Measurements from ENCODE around the gene SYCE3. TPM values are rescaled to one million over a fixed set of nuclear protein-coding genes. Genes with fewer than 3 reads are reported as not detected.

Gene SYCE3
- total and polyA plus RNA-seq, 9 of the 15 experiments (the other 6 are each of a cell fraction or from before 2014, with no cell fraction given): 0.56 TPM; not detected in 8

Other genes starting within 250 kb of the SYCE3 start
Only the 7 nearest of the 17 such genes appear.
- 72.3 and 79.2 TPM in 2 replicates for gene NCAPH2, start 54.7 kb downstream of the SYCE3 start, total RNA-seq (2014; rRNA removed)
- gene NCAPH2, start 54.7 kb downstream of the SYCE3 start, total RNA-seq (2014; rRNA removed; fragmentation: Illumina TruSeq; extraction: Trizol): 20.2 and 24.3 TPM in 2 replicates
- gene NCAPH2, start 54.7 kb downstream of the SYCE3 start, total RNA-seq (2015; rRNA removed; fragmentation: Illumina TruSeq; extraction: Trizol): 40.5 and 42.9 TPM in 2 replicates
- gene NCAPH2, start 54.7 kb downstream of the SYCE3 start, total RNA-seq (2021): 83.2 and 88.6 TPM in 2 replicates
- 31.2 and 43.9 TPM in 2 replicates for gene NCAPH2, start 54.7 kb downstream of the SYCE3 start, polyA plus RNA-seq (2011; rRNA removed)
- gene NCAPH2, start 54.7 kb downstream of the SYCE3 start, polyA plus RNA-seq (2014; fragmentation: Illumina TruSeq; extraction: Trizol): 32.4 and 44.0 TPM in 2 replicates
- gene NCAPH2, start 54.7 kb downstream of the SYCE3 start, polyA plus RNA-seq (2014; fragmentation: Nextera tagmentation; extraction: Ambion mirVana): 10 to 100 TPM in 1 of 2 experiments, 1 to 10 TPM in 1; 3.6 to 10.0 TPM
- gene NCAPH2, start 54.7 kb downstream of the SYCE3 start, polyA plus RNA-seq (2014; rRNA removed): 63.3 and 67.1 TPM in 2 replicates
- 2.2 and 2.6 TPM in 2 replicates for gene SCO2, start 37.3 kb downstream of the SYCE3 start, total RNA-seq (2014; rRNA removed)
- not detected in 2 replicates for gene SCO2, start 37.3 kb downstream of the SYCE3 start, total RNA-seq (2014; rRNA removed; fragmentation: Illumina TruSeq; extraction: Trizol)
- 0.26 and 0.69 TPM in 2 replicates for gene SCO2, start 37.3 kb downstream of the SYCE3 start, total RNA-seq (2015; rRNA removed; fragmentation: Illumina TruSeq; extraction: Trizol)
- gene SCO2, start 37.3 kb downstream of the SYCE3 start, total RNA-seq (2021): 4.0 and 8.9 TPM in 2 replicates
- gene SCO2, start 37.3 kb downstream of the SYCE3 start, polyA plus RNA-seq (2011; rRNA removed): 1.1 and 2.2 TPM in 2 replicates
- 0.34 TPM in 1 of 2 replicates, not detected in the other for gene SCO2, start 37.3 kb downstream of the SYCE3 start, polyA plus RNA-seq (2014; fragmentation: Illumina TruSeq; extraction: Trizol)
- gene SCO2, start 37.3 kb downstream of the SYCE3 start, polyA plus RNA-seq (2014; fragmentation: Nextera tagmentation; extraction: Ambion mirVana): not detected
- 1.0 and 2.2 TPM in 2 replicates for gene SCO2, start 37.3 kb downstream of the SYCE3 start, polyA plus RNA-seq (2014; rRNA removed)
- 2.4 and 3.7 TPM in 2 replicates for gene TYMP, start 32.9 kb downstream of the SYCE3 start, total RNA-seq (2014; rRNA removed)
- gene TYMP, start 32.9 kb downstream of the SYCE3 start, total RNA-seq (2014; rRNA removed; fragmentation: Illumina TruSeq; extraction: Trizol): not detected in 2 replicates
- gene TYMP, start 32.9 kb downstream of the SYCE3 start, total RNA-seq (2015; rRNA removed; fragmentation: Illumina TruSeq; extraction: Trizol): not detected in 2 replicates
- gene TYMP, start 32.9 kb downstream of the SYCE3 start, total RNA-seq (2021): 2.6 and 4.0 TPM in 2 replicates
- gene TYMP, start 32.9 kb downstream of the SYCE3 start, polyA plus RNA-seq (2011; rRNA removed): 0.17 and 0.27 TPM in 2 replicates
- gene TYMP, start 32.9 kb downstream of the SYCE3 start, polyA plus RNA-seq (2014; fragmentation: Illumina TruSeq; extraction: Trizol): not detected in 2 replicates
- under 1 TPM in 1 of 2 experiments, not detected in 1; 0.03 TPM for gene TYMP, start 32.9 kb downstream of the SYCE3 start, polyA plus RNA-seq (2014; fragmentation: Nextera tagmentation; extraction: Ambion mirVana)
- gene TYMP, start 32.9 kb downstream of the SYCE3 start, polyA plus RNA-seq (2014; rRNA removed): 2.7 and 2.8 TPM in 2 replicates
- gene KLHDC7B, start 17.0 kb downstream of the SYCE3 start, total RNA-seq (2014; rRNA removed): 0.05 and 0.08 TPM in 2 replicates
- gene KLHDC7B, start 17.0 kb downstream of the SYCE3 start, total RNA-seq (2014; rRNA removed; fragmentation: Illumina TruSeq; extraction: Trizol): not detected in 2 replicates
- gene KLHDC7B, start 17.0 kb downstream of the SYCE3 start, total RNA-seq (2015; rRNA removed; fragmentation: Illumina TruSeq; extraction: Trizol): 0.04 TPM in 2 replicates
- 0.22 TPM in 2 replicates for gene KLHDC7B, start 17.0 kb downstream of the SYCE3 start, total RNA-seq (2021)
- gene KLHDC7B, start 17.0 kb downstream of the SYCE3 start, polyA plus RNA-seq (2011; rRNA removed): 0.09 TPM in 1 of 2 replicates, not detected in the other
- gene KLHDC7B, start 17.0 kb downstream of the SYCE3 start, polyA plus RNA-seq (2014; fragmentation: Illumina TruSeq; extraction: Trizol): 0.04 and 0.22 TPM in 2 replicates
- gene KLHDC7B, start 17.0 kb downstream of the SYCE3 start, polyA plus RNA-seq (2014; fragmentation: Nextera tagmentation; extraction: Ambion mirVana): not detected
- gene KLHDC7B, start 17.0 kb downstream of the SYCE3 start, polyA plus RNA-seq (2014; rRNA removed): 0.07 and 0.15 TPM in 2 replicates
- 1.6 and 1.9 TPM in 2 replicates for gene CPT1B, start 15.5 kb upstream of the SYCE3 start, total RNA-seq (2014; rRNA removed)
- gene CPT1B, start 15.5 kb upstream of the SYCE3 start, total RNA-seq (2014; rRNA removed; fragmentation: Illumina TruSeq; extraction: Trizol): 0.61 and 1.8 TPM in 2 replicates
- 2.3 and 3.0 TPM in 2 replicates for gene CPT1B, start 15.5 kb upstream of the SYCE3 start, total RNA-seq (2015; rRNA removed; fragmentation: Illumina TruSeq; extraction: Trizol)
- gene CPT1B, start 15.5 kb upstream of the SYCE3 start, total RNA-seq (2021): 3.8 and 4.0 TPM in 2 replicates
- gene CPT1B, start 15.5 kb upstream of the SYCE3 start, polyA plus RNA-seq (2011; rRNA removed): 3.7 and 7.3 TPM in 2 replicates
- 2.0 and 2.6 TPM in 2 replicates for gene CPT1B, start 15.5 kb upstream of the SYCE3 start, polyA plus RNA-seq (2014; fragmentation: Illumina TruSeq; extraction: Trizol)
- gene CPT1B, start 15.5 kb upstream of the SYCE3 start, polyA plus RNA-seq (2014; fragmentation: Nextera tagmentation; extraction: Ambion mirVana): under 1 TPM; 0.35 to 0.59 TPM
- 6.1 and 6.2 TPM in 2 replicates for gene CPT1B, start 15.5 kb upstream of the SYCE3 start, polyA plus RNA-seq (2014; rRNA removed)
- gene CHKB, start 19.9 kb upstream of the SYCE3 start, total RNA-seq (2014; rRNA removed): 11.0 and 14.5 TPM in 2 replicates
- gene CHKB, start 19.9 kb upstream of the SYCE3 start, total RNA-seq (2014; rRNA removed; fragmentation: Illumina TruSeq; extraction: Trizol): 7.7 and 10.3 TPM in 2 replicates
- gene CHKB, start 19.9 kb upstream of the SYCE3 start, total RNA-seq (2015; rRNA removed; fragmentation: Illumina TruSeq; extraction: Trizol): 8.9 and 9.8 TPM in 2 replicates
- 15.2 and 15.9 TPM in 2 replicates for gene CHKB, start 19.9 kb upstream of the SYCE3 start, total RNA-seq (2021)
- gene CHKB, start 19.9 kb upstream of the SYCE3 start, polyA plus RNA-seq (2011; rRNA removed): 16.3 and 24.8 TPM in 2 replicates
- gene CHKB, start 19.9 kb upstream of the SYCE3 start, polyA plus RNA-seq (2014; fragmentation: Illumina TruSeq; extraction: Trizol): 14.4 and 16.2 TPM in 2 replicates
- 1 to 10 TPM; 2.7 to 5.3 TPM for gene CHKB, start 19.9 kb upstream of the SYCE3 start, polyA plus RNA-seq (2014; fragmentation: Nextera tagmentation; extraction: Ambion mirVana)
- gene CHKB, start 19.9 kb upstream of the SYCE3 start, polyA plus RNA-seq (2014; rRNA removed): 19.0 and 31.0 TPM in 2 replicates
- 0.18 and 0.45 TPM in 2 replicates for gene MAPK8IP2, start 37.9 kb upstream of the SYCE3 start, total RNA-seq (2014; rRNA removed)
- gene MAPK8IP2, start 37.9 kb upstream of the SYCE3 start, total RNA-seq (2014; rRNA removed; fragmentation: Illumina TruSeq; extraction: Trizol): 0.04 TPM in 1 of 2 replicates, not detected in the other
- gene MAPK8IP2, start 37.9 kb upstream of the SYCE3 start, total RNA-seq (2015; rRNA removed; fragmentation: Illumina TruSeq; extraction: Trizol): 0.04 and 0.07 TPM in 2 replicates
- gene MAPK8IP2, start 37.9 kb upstream of the SYCE3 start, total RNA-seq (2021): 0.29 and 0.47 TPM in 2 replicates
- gene MAPK8IP2, start 37.9 kb upstream of the SYCE3 start, polyA plus RNA-seq (2011; rRNA removed): 0.01 and 0.07 TPM in 2 replicates
- 0.03 and 0.17 TPM in 2 replicates for gene MAPK8IP2, start 37.9 kb upstream of the SYCE3 start, polyA plus RNA-seq (2014; fragmentation: Illumina TruSeq; extraction: Trizol)
- gene MAPK8IP2, start 37.9 kb upstream of the SYCE3 start, polyA plus RNA-seq (2014; fragmentation: Nextera tagmentation; extraction: Ambion mirVana): not detected
- gene MAPK8IP2, start 37.9 kb upstream of the SYCE3 start, polyA plus RNA-seq (2014; rRNA removed): 0.12 and 0.18 TPM in 2 replicates

All from K562 (cell line).